H9 (cell line): Measurements from ENCODE around the gene GTF2A1L. TPM values are rescaled to one million over a fixed set of nuclear protein-coding genes. Genes with fewer than 3 reads are reported as not detected.

ENCODE experiments used
- DNase-seq: peaks from one replicate; pipeline ENCODE4 v3.0.0-alpha.2; 2017
- H2AFZ ChIP-seq: one replicate; pipeline ENCODE4 v1.6.1; 2013; ENCODE audit warnings: mild to moderate bottlenecking, low read length, control low read depth, moderate library complexity
- H2AK5ac ChIP-seq: 2 replicates; pipeline ENCODE4 v1.6.1; 2013; ENCODE audit warnings: low read length, control low read depth, mixed read lengths; ENCODE audit not compliant: insufficient read length
- H2BK120ac ChIP-seq: one replicate; pipeline ENCODE4 v1.6.1; 2013; ENCODE audit warnings: low read depth, mild to moderate bottlenecking, low read length, control low read depth, inconsistent platforms; ENCODE audit not compliant: poor library complexity, severe bottlenecking
- H2BK12ac ChIP-seq: 2 replicates; pipeline ENCODE4 v1.6.1; 2013; ENCODE audit warnings: low read length, control low read depth, mixed read lengths, low read depth; ENCODE audit not compliant: insufficient read length
- H2BK15ac ChIP-seq: 2 replicates; pipeline ENCODE4 v1.6.1; 2013; ENCODE audit warnings: low read depth, low read length, control low read depth
- H2BK20ac ChIP-seq: one replicate; pipeline ENCODE4 v1.6.1; 2013; ENCODE audit warnings: low read depth, mild to moderate bottlenecking, low read length, control low read depth, inconsistent platforms; ENCODE audit not compliant: poor library complexity, severe bottlenecking
- H2BK5ac ChIP-seq: 2 replicates; pipeline ENCODE4 v1.6.1; 2013; ENCODE audit warnings: low read length, control low read depth, mixed read lengths; ENCODE audit not compliant: insufficient read length
- H3K14ac ChIP-seq: 2 replicates; pipeline ENCODE4 v1.6.1; 2013; ENCODE audit warnings: low read length, control low read depth; ENCODE audit not compliant: insufficient read depth
- H3K18ac ChIP-seq: 2 replicates; pipeline ENCODE4 v1.6.1; 2013; ENCODE audit warnings: low read depth, mild to moderate bottlenecking, mixed read lengths, low read length, control low read depth; ENCODE audit not compliant: insufficient read length
- H3K23ac ChIP-seq: 2 replicates; pipeline ENCODE4 v1.6.1; 2013; ENCODE audit warnings: low read length, control low read depth, mixed read lengths, low read depth; ENCODE audit not compliant: insufficient read length
- H3K23me2 ChIP-seq: 2 replicates; pipeline ENCODE4 v1.6.1; 2013; ENCODE audit warnings: low read depth, mild to moderate bottlenecking, mixed read lengths, low read length, control low read depth; ENCODE audit not compliant: insufficient read length, poor library complexity, severe bottlenecking
- H3K27ac ChIP-seq: 2 replicates; pipeline ENCODE4 v1.5.1; 2013; ENCODE audit warnings: low read length, control low read depth, mixed read lengths, low read depth; ENCODE audit not compliant: insufficient read length
- H3K27me3 ChIP-seq: 2 replicates; pipeline ENCODE4 v1.6.1; 2013; ENCODE audit warnings: low read length, control low read depth, inconsistent platforms; ENCODE audit not compliant: insufficient read depth
- H3K4ac ChIP-seq: 2 replicates; pipeline ENCODE4 v1.6.1; 2013; ENCODE audit warnings: low read depth, mild to moderate bottlenecking, control low read depth, inconsistent platforms, low read length, moderate library complexity
- H3K4me1 ChIP-seq: 2 replicates; pipeline ENCODE4 v1.6.1; 2013; ENCODE audit warnings: low read length, control low read depth, inconsistent platforms; ENCODE audit not compliant: insufficient read depth
- H3K4me2 ChIP-seq: 2 replicates; pipeline ENCODE4 v1.6.1; 2013; ENCODE audit warnings: low read length, control low read depth, mixed read lengths; ENCODE audit not compliant: insufficient read length, insufficient read depth
- H3K56ac ChIP-seq: 2 replicates; pipeline ENCODE4 v1.6.1; 2013; ENCODE audit warnings: low read depth, mild to moderate bottlenecking, mixed read lengths, low read length, control low read depth; ENCODE audit not compliant: insufficient read length
- H3K79me1 ChIP-seq: 2 replicates; pipeline ENCODE4 v1.6.1; 2013; ENCODE audit warnings: low read depth, mild to moderate bottlenecking, moderate library complexity, low read length, control low read depth, inconsistent platforms; ENCODE audit not compliant: insufficient read depth, poor library complexity, severe bottlenecking
- H3K79me2 ChIP-seq: 2 replicates; pipeline ENCODE4 v1.6.1; 2013; ENCODE audit warnings: low read length, control low read depth, inconsistent platforms; ENCODE audit not compliant: insufficient read depth
- H3K9ac ChIP-seq: 2 replicates; pipeline ENCODE4 v1.6.1; 2013; ENCODE audit warnings: low read length, control low read depth, mixed read lengths; ENCODE audit not compliant: insufficient read length; ENCODE audit errors: extremely low read depth
- H3K9me3 ChIP-seq: one replicate; pipeline ENCODE4 v1.6.1; 2013; ENCODE audit warnings: low read depth, low read length, inconsistent platforms; ENCODE audit not compliant: control insufficient read depth
- H3T11ph ChIP-seq: one replicate; pipeline ENCODE4 v1.6.1; 2013; ENCODE audit warnings: mild to moderate bottlenecking, low read length, control low read depth, inconsistent platforms
- H4K20me1 ChIP-seq: one replicate; pipeline ENCODE4 v1.6.1; 2013; ENCODE audit not compliant: control insufficient read depth, insufficient read length, insufficient read depth
- H4K5ac ChIP-seq: 2 replicates; pipeline ENCODE4 v1.6.1; 2013; ENCODE audit warnings: low read depth, mild to moderate bottlenecking, mixed read lengths, low read length, control low read depth; ENCODE audit not compliant: insufficient read length
- H4K8ac ChIP-seq: replicated peaks from 2 replicates; pipeline ENCODE4 v1.6.1; 2013; ENCODE audit warnings: low read length, control low read depth, mixed read lengths, low read depth; ENCODE audit not compliant: insufficient read length
- H4K91ac ChIP-seq: 2 replicates; pipeline ENCODE4 v1.6.1; 2013; ENCODE audit warnings: low read depth, mild to moderate bottlenecking, moderate library complexity, mixed read lengths, low read length, control low read depth; ENCODE audit not compliant: insufficient read length
- H3K27ac Mint-ChIP-seq, 3 experiments: 2 replicates in 2 of 3; 3 replicates in 1 of 3; pipeline ENCODE4 v1.8.0; 2020 to 2021; ENCODE audit warnings: mixed read lengths in 3 of 3, mild to moderate bottlenecking in 1 of 3, moderate library complexity in 1 of 3
- H3K27me3 Mint-ChIP-seq: 2 replicates; pipeline ENCODE4 v1.8.0; 2021; ENCODE audit warnings: low read depth, mild to moderate bottlenecking, moderate library complexity, mixed read lengths
- H3K36me3 Mint-ChIP-seq, 3 experiments: 2 replicates in 2 of 3; 3 replicates in 1 of 3; pipeline ENCODE4 v1.8.0; 2020 to 2021; ENCODE audit warnings: low read depth in 3 of 3, mixed read lengths in 3 of 3; ENCODE audit not compliant: insufficient read depth in 1 of 3
- H3K4me1 Mint-ChIP-seq, 2 experiments: 2 replicates each; pipeline ENCODE4 v1.8.0; 2020; ENCODE audit warnings: mixed read lengths in 2 of 2
- H3K4me3 Mint-ChIP-seq, 2 experiments: 2 replicates in 1 of 2; 3 replicates in 1 of 2; pipeline ENCODE4 v1.8.0; 2020 to 2021; ENCODE audit warnings: mild to moderate bottlenecking in 2 of 2, mixed read lengths in 2 of 2, moderate library complexity in 1 of 2
- H3K9me3 Mint-ChIP-seq, 2 experiments: 2 replicates in 1 of 2; 3 replicates in 1 of 2; pipeline ENCODE4 v1.8.0; 2020; ENCODE audit warnings: mild to moderate bottlenecking in 2 of 2, mixed read lengths in 2 of 2, moderate library complexity in 1 of 2
- WGBS: extraction: QIAGEN DNeasy Blood & Tissue Kit; methylation state at CpG from one replicate; pipeline ENCODE4 v1.1.7; 2013; ENCODE audit warnings: missing lambda C conversion rate, low lambda C conversion rate, mixed read lengths; ENCODE audit not compliant: insufficient read length; ENCODE audit errors: extremely low coverage; 5-methylcytosine and 5-hydroxymethylcytosine counted together
- total RNA-seq: library from RNA; stranded (reverse); gene quantifications from 2 replicates; pipeline ENCODE4 v1.2.1, GENCODE V29; 2021
- TF ChIP-seq, protein P1 (sequence below): fragments of 200-600 bp; sonication (generic); conservative IDR thresholded peaks from 3 replicates; pipeline ENCODE4 v1.8.0; 2021; ENCODE audit warnings: antibody characterized with exemption, mild to moderate bottlenecking

The GTF2A1L gene
- total RNA-seq, 1 experiment from 2014 or later = not detected

DNA sequence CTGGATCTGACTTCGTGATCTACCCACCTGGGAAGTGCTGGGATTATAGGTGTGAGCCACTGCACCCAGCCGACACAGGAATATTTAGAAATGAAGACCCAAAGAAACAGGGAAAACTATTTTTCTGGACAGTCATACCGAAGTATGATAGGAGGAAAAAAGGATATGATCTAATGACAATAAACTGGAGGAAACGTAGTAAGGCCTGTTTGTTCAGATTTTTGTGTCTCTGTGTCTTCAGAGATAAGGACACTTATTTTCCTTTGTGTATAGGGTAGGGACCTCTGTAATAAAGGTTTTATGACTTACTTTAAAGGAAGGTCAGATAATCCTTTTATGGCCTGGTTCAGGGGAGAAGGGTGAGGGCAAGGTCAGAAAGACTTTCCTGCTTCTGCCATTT, 55.9 kb downstream of the GTF2A1L start:
- H3K18ac ChIP-seq = no peak overlapping the region
- no peak overlapping the region for H2BK120ac ChIP-seq
- H3K23me2 ChIP-seq = no peaks in the 10 kb centered on the region
- DNase-seq = no peak
- no peak overlapping the region for H3K4me3 Mint-ChIP-seq
- H4K20me1 ChIP-seq = no peaks in the 10 kb centered on the region
- H3K27ac ChIP-seq = no peak overlapping the region
- no peaks in the 10 kb centered on the region for H3K79me2 ChIP-seq
- peaks cover 4 to 8% of the 10 kb centered on the region in 2 experiments; a peak in 4 of 5 replicates for H3K9me3 Mint-ChIP-seq
- no peak overlapping the region for H2BK20ac ChIP-seq
- no peaks in the 10 kb centered on the region for H3K4me1 ChIP-seq
- H4K8ac ChIP-seq = no peak overlapping the region
- H3K14ac ChIP-seq = no peak overlapping the region
- no peak overlapping the region for H2AFZ ChIP-seq
- no peak overlapping the region for H2BK12ac ChIP-seq
- no peaks in the 10 kb centered on the region for H3K27me3 Mint-ChIP-seq
- no peak overlapping the region for H4K5ac ChIP-seq
- no peak overlapping the region for H3T11ph ChIP-seq
- H3K4me1 Mint-ChIP-seq = peaks cover 3 to 7% of the 10 kb centered on the region in 2 experiments; a peak in 3 of 4 replicates
- H3K27me3 ChIP-seq = no peaks in the 10 kb centered on the region
- H3K9me3 ChIP-seq = no peaks in the 10 kb centered on the region
- no peaks in the 10 kb centered on the region; a peak in 1 of 7 replicates for H3K36me3 Mint-ChIP-seq
- no peak overlapping the region for H3K56ac ChIP-seq
- no peak overlapping the region for H4K91ac ChIP-seq
- no peak overlapping the region for H2BK15ac ChIP-seq
- H3K9ac ChIP-seq = no peak overlapping the region
- no CpG with 5 or more reads among the region's 4 CpGs for WGBS
- H3K23ac ChIP-seq = no peak overlapping the region
- no peak overlapping the region for H2AK5ac ChIP-seq
- H3K79me1 ChIP-seq = no peaks in the 10 kb centered on the region
- no peak overlapping the region for H2BK5ac ChIP-seq
- TF ChIP-seq, protein P1, sequence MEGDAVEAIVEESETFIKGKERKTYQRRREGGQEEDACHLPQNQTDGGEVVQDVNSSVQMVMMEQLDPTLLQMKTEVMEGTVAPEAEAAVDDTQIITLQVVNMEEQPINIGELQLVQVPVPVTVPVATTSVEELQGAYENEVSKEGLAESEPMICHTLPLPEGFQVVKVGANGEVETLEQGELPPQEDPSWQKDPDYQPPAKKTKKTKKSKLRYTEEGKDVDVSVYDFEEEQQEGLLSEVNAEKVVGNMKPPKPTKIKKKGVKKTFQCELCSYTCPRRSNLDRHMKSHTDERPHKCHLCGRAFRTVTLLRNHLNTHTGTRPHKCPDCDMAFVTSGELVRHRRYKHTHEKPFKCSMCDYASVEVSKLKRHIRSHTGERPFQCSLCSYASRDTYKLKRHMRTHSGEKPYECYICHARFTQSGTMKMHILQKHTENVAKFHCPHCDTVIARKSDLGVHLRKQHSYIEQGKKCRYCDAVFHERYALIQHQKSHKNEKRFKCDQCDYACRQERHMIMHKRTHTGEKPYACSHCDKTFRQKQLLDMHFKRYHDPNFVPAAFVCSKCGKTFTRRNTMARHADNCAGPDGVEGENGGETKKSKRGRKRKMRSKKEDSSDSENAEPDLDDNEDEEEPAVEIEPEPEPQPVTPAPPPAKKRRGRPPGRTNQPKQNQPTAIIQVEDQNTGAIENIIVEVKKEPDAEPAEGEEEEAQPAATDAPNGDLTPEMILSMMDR = no peak
- H3K4ac ChIP-seq = no peak overlapping the region
- H3K27ac Mint-ChIP-seq = no peak overlapping the region
- H3K4me2 ChIP-seq = no peak overlapping the region
